ENCODE results near the gene MLH3.

The MLH3 gene

DNA sequence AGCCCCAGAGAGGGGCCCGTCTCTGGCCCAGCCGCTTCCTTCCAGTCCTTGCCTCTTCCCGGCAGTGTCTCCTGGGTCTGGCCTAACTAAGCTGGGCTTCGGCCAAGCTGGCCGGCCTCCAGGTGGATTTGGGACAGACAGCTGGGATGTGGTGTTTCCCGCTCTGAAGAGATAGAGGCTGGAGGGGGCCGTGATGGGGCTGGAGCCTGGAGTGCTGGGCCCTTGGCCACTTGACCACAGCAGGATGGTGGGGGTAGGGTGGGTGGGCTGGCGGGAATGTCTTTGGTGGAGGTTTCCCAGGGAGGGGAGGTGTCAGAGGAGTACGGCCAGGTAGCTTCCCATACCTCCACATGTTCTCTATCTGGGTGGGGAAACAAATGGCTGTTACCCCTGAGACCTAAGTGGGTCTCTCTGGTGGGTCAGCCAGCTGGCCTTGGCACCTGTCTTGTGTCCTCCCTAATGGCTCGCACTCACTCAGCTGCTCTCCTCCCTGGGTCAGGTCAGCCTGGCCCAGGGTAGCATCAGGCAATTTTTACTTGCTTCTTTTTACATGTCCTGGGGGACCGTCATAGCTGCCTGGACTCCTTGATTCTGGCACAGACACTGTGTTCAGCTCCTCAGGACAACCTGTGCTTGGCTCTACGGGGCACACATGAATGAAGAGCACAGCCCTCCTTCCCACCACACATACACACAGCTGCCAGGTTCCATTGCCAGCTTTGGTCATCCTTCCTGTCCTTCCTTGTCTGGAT lies 76.0 kb downstream of the MLH3 start:
- no peak overlapping the region for H3K27ac ChIP-seq
- POLR2A ChIA-PET (ENCODE audit: low non-redundant PET), result no interaction called here
- DNase-seq (ENCODE audit: low spot score), result no peak
- TF ChIP-seq, protein P1, sequence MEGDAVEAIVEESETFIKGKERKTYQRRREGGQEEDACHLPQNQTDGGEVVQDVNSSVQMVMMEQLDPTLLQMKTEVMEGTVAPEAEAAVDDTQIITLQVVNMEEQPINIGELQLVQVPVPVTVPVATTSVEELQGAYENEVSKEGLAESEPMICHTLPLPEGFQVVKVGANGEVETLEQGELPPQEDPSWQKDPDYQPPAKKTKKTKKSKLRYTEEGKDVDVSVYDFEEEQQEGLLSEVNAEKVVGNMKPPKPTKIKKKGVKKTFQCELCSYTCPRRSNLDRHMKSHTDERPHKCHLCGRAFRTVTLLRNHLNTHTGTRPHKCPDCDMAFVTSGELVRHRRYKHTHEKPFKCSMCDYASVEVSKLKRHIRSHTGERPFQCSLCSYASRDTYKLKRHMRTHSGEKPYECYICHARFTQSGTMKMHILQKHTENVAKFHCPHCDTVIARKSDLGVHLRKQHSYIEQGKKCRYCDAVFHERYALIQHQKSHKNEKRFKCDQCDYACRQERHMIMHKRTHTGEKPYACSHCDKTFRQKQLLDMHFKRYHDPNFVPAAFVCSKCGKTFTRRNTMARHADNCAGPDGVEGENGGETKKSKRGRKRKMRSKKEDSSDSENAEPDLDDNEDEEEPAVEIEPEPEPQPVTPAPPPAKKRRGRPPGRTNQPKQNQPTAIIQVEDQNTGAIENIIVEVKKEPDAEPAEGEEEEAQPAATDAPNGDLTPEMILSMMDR (conservative IDR thresholded peaks at IDR 0.05; ENCODE audit: low read depth), result no peak
- CTCF ChIA-PET, result interaction anchor here (0.6 kb wide), 1 partner anchor 974 kb away, joined by 3 read pairs; no protein-coding TSS in a partner anchor

DNA sequence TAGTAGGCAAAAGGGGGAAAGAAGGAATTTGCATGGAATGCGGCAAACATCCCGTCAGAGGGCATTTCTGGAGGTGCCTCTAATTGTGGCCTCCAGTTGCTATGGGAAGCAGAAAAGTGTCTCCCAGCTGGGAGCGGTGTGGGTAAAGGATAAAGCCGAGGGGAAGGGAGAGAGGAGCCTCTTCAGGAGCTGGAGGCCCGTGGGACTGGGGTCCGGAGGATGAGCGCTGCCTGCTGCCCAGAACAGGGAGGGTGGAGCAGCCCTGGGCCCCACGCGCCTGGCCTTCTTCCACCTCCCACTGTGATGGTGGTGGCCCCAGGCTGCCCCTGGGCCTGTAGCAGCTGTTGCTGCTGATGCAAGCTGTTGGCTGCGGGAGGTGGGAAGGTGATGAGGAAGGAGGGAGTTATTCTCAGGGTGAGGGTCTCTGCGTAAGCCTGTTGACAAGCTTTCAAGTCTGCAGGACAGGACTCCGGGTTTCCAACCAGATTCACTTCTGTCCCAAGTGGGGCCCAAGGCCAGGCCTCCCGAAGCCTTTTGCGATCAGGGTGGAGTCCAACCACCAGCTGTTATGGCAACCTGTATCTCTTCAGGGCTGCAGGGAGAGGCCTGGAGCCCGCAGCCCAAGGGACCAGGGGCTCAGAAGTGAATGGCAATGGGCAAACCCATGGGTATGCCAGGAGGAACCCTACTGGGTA lies 76.8 kb downstream of the MLH3 start:
- POLR2A ChIA-PET (ENCODE audit: low non-redundant PET), result no interaction called here
- CTCF ChIA-PET, result no interaction called here
- DNase-seq (ENCODE audit: low spot score), result no peak
- TF ChIP-seq, protein P1 (conservative IDR thresholded peaks at IDR 0.05; ENCODE audit: low read depth), result no peak
- H3K27ac ChIP-seq, result no peak overlapping the region

DNA sequence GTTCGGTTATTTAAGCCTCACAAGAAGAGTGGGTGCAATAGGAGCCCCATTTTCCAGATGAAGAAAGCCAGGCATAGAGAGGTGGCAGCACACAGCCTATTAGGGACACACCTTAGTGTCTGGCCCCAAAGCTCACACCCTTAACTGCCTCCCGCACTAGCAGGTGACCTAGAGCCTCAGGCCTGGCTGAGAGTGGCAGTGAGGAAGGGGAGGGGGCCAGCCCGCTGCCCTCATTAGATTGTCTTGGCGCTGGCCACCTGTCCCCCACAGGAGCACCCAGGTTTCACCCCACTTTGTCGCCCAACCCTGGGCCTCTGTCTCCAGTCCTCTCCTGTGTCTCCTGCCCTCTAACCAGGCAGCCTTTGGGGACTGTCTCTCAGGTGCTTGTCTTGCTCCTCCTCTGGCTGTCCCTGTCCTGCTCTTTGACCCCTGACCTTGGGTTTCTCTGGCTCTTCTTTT lies 77.3 kb downstream of the MLH3 start:
- CTCF ChIA-PET, result no interaction called here
- H3K27ac ChIP-seq, result no peak overlapping the region
- POLR2A ChIA-PET (ENCODE audit: low non-redundant PET), result no interaction called here
- TF ChIP-seq, protein P1 (conservative IDR thresholded peaks at IDR 0.05; ENCODE audit: low read depth), result no peak
- no peak for DNase-seq (ENCODE audit: low spot score)

DNA sequence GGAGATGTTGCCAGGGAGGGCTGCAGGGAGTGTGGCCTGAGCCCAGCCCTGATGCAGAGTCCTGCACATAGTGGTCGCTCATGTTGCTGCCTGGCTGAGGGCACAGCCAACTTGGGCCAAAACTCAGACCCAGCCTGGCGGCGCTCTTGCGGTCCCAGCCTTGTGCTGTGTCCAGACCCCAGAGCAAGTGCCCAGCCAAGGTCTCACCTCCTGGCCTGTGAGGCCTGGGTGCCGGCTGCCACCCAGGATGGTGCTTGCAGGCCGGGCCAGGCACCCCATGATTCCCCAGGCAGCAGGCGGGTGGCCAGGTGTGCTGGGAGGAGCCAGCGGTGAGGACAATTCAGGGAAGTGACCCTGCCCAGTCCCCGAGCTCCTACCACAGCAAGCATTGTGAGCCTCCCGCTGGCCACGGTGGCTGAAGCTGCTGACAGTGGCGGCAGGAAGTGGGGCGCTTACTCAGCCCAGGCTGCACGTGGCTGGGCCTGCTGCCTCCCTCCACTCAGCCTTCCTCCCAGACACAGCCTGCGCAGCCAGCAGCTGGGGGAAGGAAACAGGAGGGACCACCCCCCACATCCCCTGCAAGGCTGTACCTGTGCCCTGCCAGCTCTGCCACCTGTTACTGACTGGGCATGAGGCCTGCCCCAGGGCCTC lies 78.1 kb downstream of the MLH3 start:
- no peak overlapping the region for H3K27ac ChIP-seq
- POLR2A ChIA-PET (ENCODE audit: low non-redundant PET), result no interaction called here
- no peak for DNase-seq (ENCODE audit: low spot score)
- TF ChIP-seq, protein P1 (conservative IDR thresholded peaks at IDR 0.05; ENCODE audit: low read depth), result no peak
- CTCF ChIA-PET, result no interaction called here

DNA sequence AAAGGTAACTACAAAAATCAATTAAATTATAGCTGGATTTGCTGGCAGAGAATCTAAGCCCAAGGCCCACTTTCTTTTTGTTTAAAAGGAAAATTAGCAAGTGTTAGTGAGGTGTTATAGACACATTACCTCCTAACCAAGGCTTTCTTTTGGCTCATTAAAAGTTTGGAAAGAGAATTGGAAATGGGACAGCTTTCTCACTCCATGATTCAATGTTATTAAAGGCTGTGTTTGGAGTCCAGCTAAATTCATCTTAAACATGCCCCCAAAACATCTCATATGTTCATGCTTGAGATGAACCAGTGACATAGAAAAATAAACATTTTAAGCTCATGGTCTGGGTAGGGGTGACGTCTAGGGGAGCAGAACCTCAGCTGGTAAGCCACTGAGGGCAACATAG lies 82.5 kb downstream of the MLH3 start:
- ChIA-PET POLR2A (ENCODE audit: low non-redundant PET) (no interaction called here), CTCF (interaction anchor here (0.6 to 0.7 kb wide), 4 partner anchors 10 to 584 kb away, joined by 3 to 6 read pairs (median 5); no protein-coding TSS in a partner anchor)
- no peak for DNase-seq (ENCODE audit: low spot score)
- H3K27ac ChIP-seq, result no peak overlapping the region
- TF ChIP-seq, protein P1 (conservative IDR thresholded peaks at IDR 0.05; ENCODE audit: low read depth), result no peak

DNA sequence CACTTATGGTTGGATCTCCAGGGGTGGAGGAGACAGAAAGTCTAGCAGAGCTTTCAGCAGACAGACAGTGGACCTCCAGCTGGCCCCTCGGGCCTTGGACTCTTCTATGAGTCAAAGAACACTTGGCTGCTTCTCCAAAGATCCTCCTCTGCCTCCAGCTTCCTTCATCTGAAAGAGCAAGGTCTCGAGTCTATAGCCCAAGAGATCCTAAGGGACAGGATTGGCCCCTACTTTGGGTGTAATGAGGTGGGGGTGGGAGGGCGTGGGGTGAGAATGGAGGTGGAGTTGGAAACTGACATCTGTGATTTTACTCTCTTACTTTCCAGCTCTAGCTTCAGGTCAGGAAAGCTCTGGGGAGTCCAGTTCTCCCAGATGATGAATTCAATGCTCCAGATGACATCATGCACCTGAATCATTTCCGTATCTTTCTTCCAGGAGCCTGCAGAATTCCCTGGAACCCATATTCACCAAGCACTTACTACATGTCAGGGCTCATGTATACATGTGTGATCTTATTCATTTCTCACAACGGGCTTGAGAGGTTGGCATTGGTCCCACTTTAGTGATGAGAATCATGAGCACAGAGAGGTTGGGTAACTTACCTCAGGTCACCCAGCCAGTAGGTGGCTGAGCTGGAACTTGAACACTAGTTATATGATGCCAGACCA lies 85.6 kb downstream of the MLH3 start:
- TF ChIP-seq, protein P1 (conservative IDR thresholded peaks at IDR 0.05; ENCODE audit: low read depth), result no peak
- peak overlapping the region; percentile 81 for H3K27ac ChIP-seq
- POLR2A ChIA-PET (ENCODE audit: low non-redundant PET), result no interaction called here
- peak; percentile 88 for DNase-seq (ENCODE audit: low spot score)
- CTCF ChIA-PET, result interaction anchor here (0.7 to 1.2 kb wide), 2 partner anchors 10 to 789 kb away, joined by 4 read pairs; partner anchors contain the start of gene PGF
